ENCODE data around the gene THEMIS.
A peak's percentile ranks its signal among the peaks of the same experiment; 100 is the strongest.

THEMIS gene

DNA sequence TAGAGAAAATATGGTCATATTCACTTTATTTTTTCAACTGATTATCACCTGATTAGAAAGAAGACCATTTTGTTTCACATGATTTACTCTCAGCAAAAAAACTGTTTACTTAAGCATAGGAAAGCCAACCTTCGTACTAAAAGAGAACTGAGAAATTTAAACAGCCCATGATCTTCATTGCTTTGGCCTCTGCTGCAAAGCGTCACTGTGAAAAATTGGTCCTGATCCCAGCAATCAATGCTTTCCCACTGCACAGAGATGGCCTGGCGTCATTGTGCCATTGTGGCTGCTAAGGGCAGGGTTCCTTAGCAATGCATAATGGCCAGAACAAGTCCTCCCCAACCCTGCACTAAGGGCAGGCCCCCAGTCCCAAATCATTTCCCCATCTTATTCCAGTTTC lies 19.9 kb upstream of the THEMIS start:
- no peak for DNase-seq
- ATAC-seq (ENCODE audit: insufficient read depth, low read depth), result no peak
- peaks cover 54% of the 10 kb centered on the region for H3K4me1 ChIP-seq (ENCODE audit: insufficient read depth, low read length)

DNA sequence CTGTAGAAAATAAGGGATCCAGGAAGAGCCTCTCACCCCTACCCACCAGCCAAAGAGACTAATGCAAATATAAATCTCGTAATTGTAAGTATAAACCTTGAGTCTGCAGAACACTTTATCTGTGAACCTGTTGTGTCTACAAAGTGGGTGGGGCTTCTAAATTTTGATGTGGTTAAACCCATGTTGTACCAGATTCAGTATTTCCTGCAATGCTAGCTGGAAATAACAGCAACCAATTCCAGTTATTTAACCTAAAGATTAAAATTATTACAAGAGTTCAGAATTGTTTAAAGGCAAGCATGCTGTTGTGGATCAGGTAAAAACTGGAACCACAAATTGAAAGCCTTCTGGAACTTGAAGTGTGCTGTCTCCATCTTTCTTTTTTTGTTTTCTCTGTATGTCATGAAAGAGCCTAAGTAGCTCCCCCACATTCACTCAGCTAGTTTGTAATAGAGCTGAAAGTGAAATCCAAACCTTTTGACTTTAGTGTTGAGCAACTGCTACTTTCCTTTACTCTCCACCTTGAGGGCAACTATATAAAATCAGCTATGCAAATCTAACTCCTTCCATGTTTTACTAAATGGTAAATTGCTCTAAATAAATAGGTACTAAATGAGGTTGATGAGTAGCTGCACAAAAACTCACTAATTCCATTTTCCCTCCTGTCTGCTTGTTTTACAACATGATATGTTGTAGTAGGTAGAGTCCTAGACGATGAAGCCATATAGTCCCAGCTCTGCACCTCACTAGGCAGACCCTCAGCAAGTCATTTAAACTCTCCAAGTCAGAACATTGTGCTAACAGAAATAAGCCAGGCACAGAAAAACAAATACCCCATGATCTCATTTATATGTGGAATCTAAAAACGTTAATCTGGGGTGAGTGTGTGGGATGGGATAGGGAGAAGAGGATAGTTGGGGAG lies 17.9 kb upstream of the THEMIS start:
- TF ChIP-seq, protein P1, sequence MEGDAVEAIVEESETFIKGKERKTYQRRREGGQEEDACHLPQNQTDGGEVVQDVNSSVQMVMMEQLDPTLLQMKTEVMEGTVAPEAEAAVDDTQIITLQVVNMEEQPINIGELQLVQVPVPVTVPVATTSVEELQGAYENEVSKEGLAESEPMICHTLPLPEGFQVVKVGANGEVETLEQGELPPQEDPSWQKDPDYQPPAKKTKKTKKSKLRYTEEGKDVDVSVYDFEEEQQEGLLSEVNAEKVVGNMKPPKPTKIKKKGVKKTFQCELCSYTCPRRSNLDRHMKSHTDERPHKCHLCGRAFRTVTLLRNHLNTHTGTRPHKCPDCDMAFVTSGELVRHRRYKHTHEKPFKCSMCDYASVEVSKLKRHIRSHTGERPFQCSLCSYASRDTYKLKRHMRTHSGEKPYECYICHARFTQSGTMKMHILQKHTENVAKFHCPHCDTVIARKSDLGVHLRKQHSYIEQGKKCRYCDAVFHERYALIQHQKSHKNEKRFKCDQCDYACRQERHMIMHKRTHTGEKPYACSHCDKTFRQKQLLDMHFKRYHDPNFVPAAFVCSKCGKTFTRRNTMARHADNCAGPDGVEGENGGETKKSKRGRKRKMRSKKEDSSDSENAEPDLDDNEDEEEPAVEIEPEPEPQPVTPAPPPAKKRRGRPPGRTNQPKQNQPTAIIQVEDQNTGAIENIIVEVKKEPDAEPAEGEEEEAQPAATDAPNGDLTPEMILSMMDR (IDR thresholded peaks at IDR 0.05; ENCODE audit: borderline replicate concordance, extremely low read depth, low read length, poor library complexity, severe bottlenecking), result no peak
- TF ChIP-seq EZH2 (IDR thresholded peaks at IDR 0.05; ENCODE audit: borderline replicate concordance, low read depth, low read length, severe bottlenecking), result no peak
- Histone ChIP-seq H3K79me2 (ENCODE audit: insufficient read depth, low read length) (no peaks in the 10 kb centered on the region), H3K36me3 (ENCODE audit: insufficient read depth, low read length) (no peaks in the 10 kb centered on the region), H3K4me3 (ENCODE audit: low read depth in 1 of 2, low read length in 2 of 2) (no peak overlapping the region; a peak in 1 of 4 replicates), H3K4me1 (ENCODE audit: insufficient read depth, low read length) (peaks cover 54% of the 10 kb centered on the region), H3K27ac (ENCODE audit: low read length) (peak overlapping the region; percentile 28; the same call in 1 of the 2 replicates), H3K9me3 (ENCODE audit: insufficient read depth, low read length, severe bottlenecking) (no peaks in the 10 kb centered on the region), H3K9ac (ENCODE audit: low read depth, low read length) (no peak overlapping the region), H3K27me3 (ENCODE audit: insufficient read depth, low read length, poor library complexity) (no peaks in the 10 kb centered on the region), H3K4me2 (ENCODE audit: insufficient read depth, low read length) (peak overlapping the region; percentile 43), H2AFZ (ENCODE audit: low read depth, low read length) (0 out of 2 replicates have a peak overlapping the region, but pooled peaks have one; percentile 10), H4K20me1 (ENCODE audit: insufficient read depth, low read length) (no peaks in the 10 kb centered on the region)
- DNase-seq (peak; percentile 26), ATAC-seq (ENCODE audit: insufficient read depth, low read depth) (peak; percentile 77)

More for the DNA sequence above, 19.9 kb upstream of the THEMIS start:
- TF ChIP-seq EZH2 (IDR thresholded peaks at IDR 0.05; ENCODE audit: borderline replicate concordance, low read depth, low read length, severe bottlenecking), result no peak
- TF ChIP-seq, protein P1 (IDR thresholded peaks at IDR 0.05; ENCODE audit: borderline replicate concordance, extremely low read depth, low read length, poor library complexity, severe bottlenecking), result no peak
- Histone ChIP-seq H3K4me2 (ENCODE audit: insufficient read depth, low read length) (no peak overlapping the region), H3K27me3 (ENCODE audit: insufficient read depth, low read length, poor library complexity) (no peaks in the 10 kb centered on the region), H2AFZ (ENCODE audit: low read depth, low read length) (no peak overlapping the region), H4K20me1 (ENCODE audit: insufficient read depth, low read length) (no peaks in the 10 kb centered on the region), H3K36me3 (ENCODE audit: insufficient read depth, low read length) (no peaks in the 10 kb centered on the region), H3K4me3 (ENCODE audit: low read depth in 1 of 2, low read length in 2 of 2) (no peak overlapping the region), H3K79me2 (ENCODE audit: insufficient read depth, low read length) (no peaks in the 10 kb centered on the region), H3K9ac (ENCODE audit: low read depth, low read length) (no peak overlapping the region), H3K27ac (ENCODE audit: low read length) (no peak overlapping the region), H3K9me3 (ENCODE audit: insufficient read depth, low read length, severe bottlenecking) (peaks cover 7% of the 10 kb centered on the region)

DNA sequence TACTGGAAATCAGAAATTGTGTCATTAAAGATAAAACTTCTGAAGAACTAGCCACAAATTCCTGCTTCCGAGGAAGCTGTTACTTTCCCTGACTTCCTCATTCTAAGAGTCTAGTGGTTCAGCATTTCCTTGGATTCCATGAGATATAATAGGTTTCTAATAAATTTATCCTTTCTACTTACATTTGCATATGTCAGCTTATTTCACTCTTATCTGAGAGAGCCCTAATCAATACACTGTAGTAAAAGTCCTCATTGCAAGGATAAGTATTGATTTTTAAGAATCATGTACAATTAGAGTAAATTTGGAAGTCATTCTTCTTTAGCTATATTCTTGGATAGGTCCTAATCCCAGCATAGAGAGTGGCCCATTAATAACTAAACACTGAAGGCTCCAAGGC lies 16.9 kb upstream of the THEMIS start:
- DNase-seq, result no peak

More for the DNA sequence above, 16.9 kb upstream of the THEMIS start:
- Histone ChIP-seq H3K27me3 (ENCODE audit: insufficient read depth, low read length, poor library complexity) (no peaks in the 10 kb centered on the region), H3K4me2 (ENCODE audit: insufficient read depth, low read length) (peak overlapping the region; percentile 43; the same call in 1 of the 2 replicates), H3K9ac (ENCODE audit: low read depth, low read length) (no peak overlapping the region), H3K9me3 (ENCODE audit: insufficient read depth, low read length, severe bottlenecking) (no peaks in the 10 kb centered on the region), H4K20me1 (ENCODE audit: insufficient read depth, low read length) (no peaks in the 10 kb centered on the region), H3K36me3 (ENCODE audit: insufficient read depth, low read length) (no peaks in the 10 kb centered on the region), H2AFZ (ENCODE audit: low read depth, low read length) (no peak overlapping the region), H3K4me1 (ENCODE audit: insufficient read depth, low read length) (peaks cover 44% of the 10 kb centered on the region), H3K27ac (ENCODE audit: low read length) (no peak overlapping the region), H3K4me3 (ENCODE audit: low read depth in 1 of 2, low read length in 2 of 2) (no peak overlapping the region), H3K79me2 (ENCODE audit: insufficient read depth, low read length) (no peaks in the 10 kb centered on the region)
- no peak for TF ChIP-seq EZH2 (IDR thresholded peaks at IDR 0.05; ENCODE audit: borderline replicate concordance, low read depth, low read length, severe bottlenecking)
- TF ChIP-seq, protein P1 (IDR thresholded peaks at IDR 0.05; ENCODE audit: borderline replicate concordance, extremely low read depth, low read length, poor library complexity, severe bottlenecking), result no peak
- ATAC-seq (ENCODE audit: insufficient read depth, low read depth), result no peak

Measured in DND-41 (cell line).